Adrenal gland (tissue), 5 donors: Measurements from ENCODE around the gene CYB5R2.

Experiments used
- POLR2A ChIP-seq, 2 donors: fragments of 450-650 bp; IDR thresholded peaks; one replicate each; pipeline ENCODE4 v1.6.1; 2017; ENCODE audit warnings: antibody characterized with exemption in 2 of 2, mild to moderate bottlenecking in 2 of 2, moderate library complexity in 1 of 2
- TF ChIP-seq, protein P1 (sequence below), 6 experiments: fragments of 450-650 bp in 4 of 6; fragments of 200-600 bp in 2 of 6; sonication (generic) in 1 of 6; IDR thresholded peaks; 1 replicate in 5 of 6; 2 replicates in 1 of 6; pipeline versions ENCODE4 v1.5.1 to v1.8.0; 2016 to 2021; ENCODE audit warnings: antibody characterized with exemption in 6 of 6, mild to moderate bottlenecking in 2 of 6, moderate library complexity in 1 of 6
- donor health status: DM: no; HTN: no; CAD: no.

DNA sequence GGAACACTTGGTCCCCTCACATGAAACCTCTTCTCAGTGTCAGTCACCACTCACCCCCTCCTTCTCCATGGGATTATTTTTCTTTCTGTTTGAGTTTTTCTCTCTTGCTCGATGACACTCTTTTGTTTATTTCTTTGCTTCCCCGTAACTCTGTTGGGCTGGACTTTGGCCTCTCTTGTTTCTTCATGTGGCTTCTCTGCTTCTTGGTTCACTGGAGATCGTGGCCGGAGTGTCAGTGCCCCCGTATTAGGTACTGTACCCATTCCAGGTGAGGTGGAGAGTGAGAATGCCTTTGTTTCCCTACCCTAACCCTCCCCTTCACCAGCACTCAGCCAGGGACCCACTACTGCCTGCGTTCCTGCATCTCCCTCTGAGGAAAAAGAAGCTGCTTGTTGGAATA is 32.5 kb downstream of the CYB5R2 start:
- TF ChIP-seq, protein P1, sequence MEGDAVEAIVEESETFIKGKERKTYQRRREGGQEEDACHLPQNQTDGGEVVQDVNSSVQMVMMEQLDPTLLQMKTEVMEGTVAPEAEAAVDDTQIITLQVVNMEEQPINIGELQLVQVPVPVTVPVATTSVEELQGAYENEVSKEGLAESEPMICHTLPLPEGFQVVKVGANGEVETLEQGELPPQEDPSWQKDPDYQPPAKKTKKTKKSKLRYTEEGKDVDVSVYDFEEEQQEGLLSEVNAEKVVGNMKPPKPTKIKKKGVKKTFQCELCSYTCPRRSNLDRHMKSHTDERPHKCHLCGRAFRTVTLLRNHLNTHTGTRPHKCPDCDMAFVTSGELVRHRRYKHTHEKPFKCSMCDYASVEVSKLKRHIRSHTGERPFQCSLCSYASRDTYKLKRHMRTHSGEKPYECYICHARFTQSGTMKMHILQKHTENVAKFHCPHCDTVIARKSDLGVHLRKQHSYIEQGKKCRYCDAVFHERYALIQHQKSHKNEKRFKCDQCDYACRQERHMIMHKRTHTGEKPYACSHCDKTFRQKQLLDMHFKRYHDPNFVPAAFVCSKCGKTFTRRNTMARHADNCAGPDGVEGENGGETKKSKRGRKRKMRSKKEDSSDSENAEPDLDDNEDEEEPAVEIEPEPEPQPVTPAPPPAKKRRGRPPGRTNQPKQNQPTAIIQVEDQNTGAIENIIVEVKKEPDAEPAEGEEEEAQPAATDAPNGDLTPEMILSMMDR (IDR thresholded peaks at IDR 0.05) = no peak
- no peak for TF ChIP-seq POLR2A (IDR thresholded peaks at IDR 0.05)
